ENCODE results near the gene STK32C. TPM values are rescaled to one million over a fixed set of nuclear protein-coding genes. Genes with fewer than 3 reads are reported as not detected.

The STK32C gene
- total RNA-seq, 4 donors from 2014 or later: 1.3 to 5.6 (median 4.7) TPM

GRCh38 chr10:132192991-132193665, 114.6 kb downstream of the STK32C start:
- H3K9me3 ChIP-seq: no peaks in the 10 kb centered on the region
- DNase-seq (ENCODE audit: low spot score in 2 of 2): peak in 1 of 2 donors; percentile 27
- H3K4me1 ChIP-seq: no peaks in the 10 kb centered on the region
- H3K4me3 ChIP-seq: no peak overlapping the region
- H3K27ac ChIP-seq: no peak overlapping the region
- H3K36me3 ChIP-seq: no peaks in the 10 kb centered on the region
- TF ChIP-seq EP300 (IDR thresholded peaks at IDR 0.05) (no peak), POLR2A (IDR thresholded peaks at IDR 0.05) (no peak), POLR2AphosphoS5 (IDR thresholded peaks at IDR 0.05) (no peak)
- TF ChIP-seq, protein P1, sequence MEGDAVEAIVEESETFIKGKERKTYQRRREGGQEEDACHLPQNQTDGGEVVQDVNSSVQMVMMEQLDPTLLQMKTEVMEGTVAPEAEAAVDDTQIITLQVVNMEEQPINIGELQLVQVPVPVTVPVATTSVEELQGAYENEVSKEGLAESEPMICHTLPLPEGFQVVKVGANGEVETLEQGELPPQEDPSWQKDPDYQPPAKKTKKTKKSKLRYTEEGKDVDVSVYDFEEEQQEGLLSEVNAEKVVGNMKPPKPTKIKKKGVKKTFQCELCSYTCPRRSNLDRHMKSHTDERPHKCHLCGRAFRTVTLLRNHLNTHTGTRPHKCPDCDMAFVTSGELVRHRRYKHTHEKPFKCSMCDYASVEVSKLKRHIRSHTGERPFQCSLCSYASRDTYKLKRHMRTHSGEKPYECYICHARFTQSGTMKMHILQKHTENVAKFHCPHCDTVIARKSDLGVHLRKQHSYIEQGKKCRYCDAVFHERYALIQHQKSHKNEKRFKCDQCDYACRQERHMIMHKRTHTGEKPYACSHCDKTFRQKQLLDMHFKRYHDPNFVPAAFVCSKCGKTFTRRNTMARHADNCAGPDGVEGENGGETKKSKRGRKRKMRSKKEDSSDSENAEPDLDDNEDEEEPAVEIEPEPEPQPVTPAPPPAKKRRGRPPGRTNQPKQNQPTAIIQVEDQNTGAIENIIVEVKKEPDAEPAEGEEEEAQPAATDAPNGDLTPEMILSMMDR (IDR thresholded peaks at IDR 0.05): no peak
- WGBS: 53% methylated on average over 17 of the region's 18 CpGs
- H3K27me3 ChIP-seq: peaks cover 25% of the 10 kb centered on the region

DNA sequence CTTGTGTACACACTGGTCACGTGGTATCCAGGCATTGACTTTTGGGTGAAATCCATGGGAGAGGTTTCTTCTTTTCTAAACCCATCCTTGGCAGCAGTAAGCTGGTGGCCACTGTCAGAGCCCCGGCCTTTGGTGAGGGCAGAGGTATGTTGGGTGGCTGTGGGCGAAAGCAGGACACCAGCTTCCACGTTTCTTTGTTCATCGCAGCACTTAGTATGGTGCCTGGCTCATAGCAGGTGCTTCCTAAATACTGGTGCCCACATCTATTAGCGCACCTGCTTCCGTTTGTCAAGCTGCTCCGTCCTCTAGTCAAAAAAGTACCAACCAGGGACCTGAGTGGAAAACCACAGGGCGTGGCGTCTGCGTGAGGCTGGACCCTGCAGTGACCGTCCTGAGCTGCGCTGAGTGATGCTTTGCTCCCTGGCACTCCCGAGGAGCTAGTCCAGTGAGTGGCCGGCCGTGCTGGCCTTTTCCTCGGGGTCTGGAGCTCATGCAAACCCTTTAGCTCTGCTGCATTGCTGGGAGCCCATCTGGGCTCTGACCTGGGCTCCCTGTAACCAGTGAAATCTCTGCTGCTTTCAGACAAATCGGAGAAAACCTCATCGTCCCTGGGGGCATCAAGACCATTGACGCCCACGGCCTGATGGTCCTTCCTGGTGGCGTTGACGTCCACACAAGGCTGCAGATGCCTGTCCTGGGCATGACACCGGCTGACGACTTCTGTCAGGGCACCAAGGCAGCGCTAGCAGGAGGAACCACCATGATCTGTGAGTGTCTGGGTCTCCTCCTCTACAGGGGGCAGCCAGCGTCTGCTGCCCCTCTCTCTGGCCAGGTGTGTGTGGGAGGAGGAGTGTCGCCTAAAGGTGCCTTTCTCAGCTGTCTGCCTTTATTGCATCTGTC, 115.4 kb downstream of the STK32C start:
- H3K4me1 ChIP-seq: peaks cover 7% of the 10 kb centered on the region
- TF ChIP-seq POLR2AphosphoS5 (IDR thresholded peaks at IDR 0.05) (no peak), POLR2A (IDR thresholded peaks at IDR 0.05) (no peak), EP300 (IDR thresholded peaks at IDR 0.05) (no peak)
- TF ChIP-seq, protein P1 (IDR thresholded peaks at IDR 0.05): no peak
- DNase-seq (ENCODE audit: low spot score in 2 of 2): no peak
- 92% methylated on average over 13 of the region's 28 CpGs for WGBS
- H3K9me3 ChIP-seq: no peaks in the 10 kb centered on the region
- H3K27ac ChIP-seq: no peak overlapping the region
- peaks cover 33% of the 10 kb centered on the region for H3K27me3 ChIP-seq
- H3K4me3 ChIP-seq: no peak overlapping the region
- H3K36me3 ChIP-seq: no peaks in the 10 kb centered on the region

- no peaks in the 10 kb centered on the region for H3K36me3 ChIP-seq
- TF ChIP-seq, protein P1 (IDR thresholded peaks at IDR 0.05): no peak
- no peak for TF ChIP-seq POLR2AphosphoS5 (IDR thresholded peaks at IDR 0.05)
- TF ChIP-seq POLR2A (IDR thresholded peaks at IDR 0.05): no peak
- no peak for TF ChIP-seq EP300 (IDR thresholded peaks at IDR 0.05)
- H3K27ac ChIP-seq: no peak overlapping the region
- H3K4me3 ChIP-seq: no peak overlapping the region
- no peaks in the 10 kb centered on the region for H3K9me3 ChIP-seq
- peaks cover 31% of the 10 kb centered on the region for H3K4me1 ChIP-seq
- WGBS: 88% methylated on average over 10 of the region's 17 CpGs
- H3K27me3 ChIP-seq: peaks cover 54% of the 10 kb centered on the region
- DNase-seq (ENCODE audit: low spot score in 2 of 2): no peak
Observed at GRCh38 chr10:132189810-132190422, 117.8 kb downstream of the STK32C start.

- DNase-seq (ENCODE audit: low spot score in 2 of 2): no peak
- TF ChIP-seq EP300 (IDR thresholded peaks at IDR 0.05): no peak
- peaks cover 59% of the 10 kb centered on the region for H3K27me3 ChIP-seq
- 71% methylated on average over 16 of the region's 16 CpGs for WGBS
- H3K4me1 ChIP-seq: peaks cover 39% of the 10 kb centered on the region
- no peaks in the 10 kb centered on the region for H3K36me3 ChIP-seq
- H3K27ac ChIP-seq: no peak overlapping the region
- H3K9me3 ChIP-seq: no peaks in the 10 kb centered on the region
- no peak overlapping the region for H3K4me3 ChIP-seq
Observed at GRCh38 chr10:132189016-132189415, 118.7 kb downstream of the STK32C start.

GRCh38 chr10:132188331-132188730, 119.4 kb downstream of the STK32C start:
- no peak overlapping the region for H3K4me3 ChIP-seq
- H3K27ac ChIP-seq: no peak overlapping the region
- H3K36me3 ChIP-seq: no peaks in the 10 kb centered on the region
- peaks cover 59% of the 10 kb centered on the region for H3K27me3 ChIP-seq
- no peaks in the 10 kb centered on the region for H3K9me3 ChIP-seq
- TF ChIP-seq, protein P1 (IDR thresholded peaks at IDR 0.05): no peak
- TF ChIP-seq POLR2AphosphoS5 (IDR thresholded peaks at IDR 0.05): no peak
- no peak for TF ChIP-seq EP300 (IDR thresholded peaks at IDR 0.05)
- no peak for TF ChIP-seq POLR2A (IDR thresholded peaks at IDR 0.05)
- H3K4me1 ChIP-seq: peaks cover 40% of the 10 kb centered on the region
- WGBS: 60% methylated on average over 10 of the region's 13 CpGs
- no peak for DNase-seq (ENCODE audit: low spot score in 2 of 2)

All from suprapubic skin (tissue), 4 donors.